ENCODE data around the gene RASSF3.

DNA sequence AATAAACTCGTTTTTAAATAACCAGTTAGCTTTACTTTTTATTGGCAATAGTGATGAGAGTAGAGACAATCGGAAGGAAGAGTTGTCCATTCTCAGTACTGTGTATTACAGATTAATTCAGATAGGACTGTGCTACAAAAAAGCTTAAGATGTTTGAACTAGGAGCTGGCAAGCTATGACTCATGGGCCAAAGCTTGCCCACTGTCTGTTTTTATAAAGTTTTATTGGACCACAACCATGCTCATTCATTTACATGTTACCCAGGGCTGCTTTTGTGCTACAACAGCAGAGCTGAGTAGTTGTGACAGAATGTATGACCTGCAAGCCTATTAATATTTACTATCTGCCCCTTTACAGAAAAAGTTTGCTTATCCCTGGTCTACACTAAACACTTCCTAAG lies 129.5 kb downstream of the RASSF3 start:
- TF ChIP-seq GATA2 (IDR thresholded peaks at IDR 0.05; ENCODE audit: low read depth, low read length): no peak
- no peak for TF ChIP-seq GATA3 (IDR thresholded peaks at IDR 0.05; ENCODE audit: low read depth, low read length)

All from SH-SY5Y (cell line).